Measurements from ENCODE around the gene PPIF. TPM values are rescaled to one million over a fixed set of nuclear protein-coding genes. Genes with fewer than 3 reads are reported as not detected.

Gene PPIF
- total RNA-seq, 1 experiment from 2014 or later: 133 TPM

DNA sequence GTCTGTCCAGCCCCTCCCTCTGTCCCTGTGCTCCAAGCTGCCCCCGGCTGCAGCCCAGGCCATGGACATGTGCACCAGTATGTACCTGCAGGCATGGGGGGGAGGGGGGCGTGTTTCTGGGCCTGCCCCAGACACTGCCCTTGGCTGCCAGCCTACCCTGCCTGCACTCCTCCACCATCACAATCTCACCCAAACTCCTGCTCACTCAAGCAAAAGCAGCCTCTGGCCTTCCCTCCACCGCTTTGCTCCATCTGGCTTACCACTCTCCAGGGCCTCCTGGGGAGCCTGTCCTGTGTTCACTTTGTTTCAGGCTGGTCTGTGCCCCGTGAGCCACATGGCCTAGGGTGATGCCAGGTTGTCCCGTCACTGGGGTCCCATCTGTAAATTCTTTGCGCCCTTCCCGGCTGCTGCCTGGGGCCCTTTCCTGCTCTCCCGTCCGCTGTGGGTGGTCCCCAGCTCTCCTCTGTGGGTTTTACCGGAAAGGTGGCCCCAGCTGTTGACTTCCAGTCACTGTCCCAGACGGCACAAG lies 33.3 kb upstream of the PPIF start:
- H3K9me3 ChIP-seq: no peaks in the 10 kb centered on the region
- POLR2A ChIA-PET: no interaction called here
- peak overlapping the region; percentile 55 for H3K27ac Mint-ChIP-seq (ENCODE audit: unreplicated experiment)
- no peaks in the 10 kb centered on the region for H3K9me3 Mint-ChIP-seq (ENCODE audit: unreplicated experiment)
- no peaks in the 10 kb centered on the region for H3K27me3 ChIP-seq (replicated peaks; ENCODE audit: control insufficient read depth, insufficient read depth, low read length)
- no peak for TF ChIP-seq CTCF (IDR thresholded peaks at IDR 0.05; ENCODE audit: insufficient read depth in 1 of 2, low read depth in 1 of 2, low read length in 1 of 2, severe bottlenecking in 1 of 2, unreplicated experiment in 1 of 2)
- H3K4me3 Mint-ChIP-seq (ENCODE audit: unreplicated experiment): no peak overlapping the region
- H3K4me1 ChIP-seq: no peaks in the 10 kb centered on the region
- no peaks in the 10 kb centered on the region for H3K4me1 Mint-ChIP-seq (ENCODE audit: low read depth, unreplicated experiment)
- no peak overlapping the region for H3K4me3 ChIP-seq (ENCODE audit: low read depth, low read length)
- no peak for DNase-seq
- CTCF ChIA-PET: no interaction called here
- H3K36me3 ChIP-seq (ENCODE audit: control insufficient read depth, insufficient read depth, low read length): peaks cover 6% of the 10 kb centered on the region
- no peaks in the 10 kb centered on the region for H3K27me3 Mint-ChIP-seq (ENCODE audit: insufficient read depth, unreplicated experiment)
- peaks cover 61% of the 10 kb centered on the region for H3K36me3 Mint-ChIP-seq (ENCODE audit: insufficient read depth, unreplicated experiment)
- no TSS peak for BruUV-seq (replicated peaks)
- intact Hi-C loops (cut with micrococcal nuclease; ENCODE audit: unreplicated experiment): no loop called here

DNA sequence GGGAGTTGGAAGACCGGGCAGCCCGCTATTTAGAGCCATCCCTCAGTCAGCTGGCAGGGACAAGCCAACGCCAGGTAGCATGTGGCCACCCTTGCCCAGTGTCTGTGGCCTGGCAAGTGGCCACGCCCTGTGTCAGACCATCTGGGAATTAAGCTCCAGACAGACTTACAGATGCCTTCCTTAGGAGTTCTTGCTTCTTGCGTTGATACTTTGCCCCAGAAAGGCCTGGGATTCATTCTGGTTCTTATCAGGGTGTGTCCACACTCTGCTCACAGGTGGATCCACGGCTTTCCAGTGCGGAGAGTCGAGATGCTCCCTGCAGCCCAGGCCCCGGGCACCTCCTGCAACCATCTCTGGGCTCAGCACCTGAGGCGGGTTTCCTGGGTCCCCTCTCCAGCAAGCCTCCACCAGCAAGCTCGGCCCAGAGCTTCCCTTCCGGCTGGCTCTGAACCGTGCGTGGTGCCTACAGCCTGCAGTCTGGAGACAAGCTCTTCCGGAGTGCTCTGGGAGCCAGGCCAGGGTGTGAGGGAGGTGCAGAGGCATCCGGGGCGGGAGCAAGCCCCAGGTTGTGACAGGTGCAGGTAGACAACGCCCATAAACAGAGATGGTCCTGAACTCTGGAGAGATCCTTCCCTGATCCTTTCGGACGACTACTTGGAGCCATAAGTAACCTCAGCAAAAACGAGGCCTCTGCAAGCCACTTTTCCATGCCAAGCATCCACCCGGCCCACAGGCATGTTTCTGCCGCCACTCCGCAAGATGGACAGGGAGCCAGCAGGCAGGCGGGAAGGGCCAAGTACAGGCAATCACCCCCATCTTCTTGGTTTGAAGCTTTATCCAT lies 32.3 kb upstream of the PPIF start:
- no peaks in the 10 kb centered on the region for H3K4me1 ChIP-seq
- Mint-ChIP-seq H3K4me3 (ENCODE audit: unreplicated experiment) (no peak overlapping the region), H3K27me3 (ENCODE audit: insufficient read depth, unreplicated experiment) (no peaks in the 10 kb centered on the region), H3K4me1 (ENCODE audit: low read depth, unreplicated experiment) (no peaks in the 10 kb centered on the region), H3K9me3 (ENCODE audit: unreplicated experiment) (no peaks in the 10 kb centered on the region), H3K36me3 (ENCODE audit: insufficient read depth, unreplicated experiment) (peaks cover 54% of the 10 kb centered on the region), H3K27ac (ENCODE audit: unreplicated experiment) (no peak overlapping the region)
- intact Hi-C loops (cut with micrococcal nuclease; ENCODE audit: unreplicated experiment): no loop called here
- no peaks in the 10 kb centered on the region for H3K9me3 ChIP-seq
- H3K4me3 ChIP-seq (ENCODE audit: low read depth, low read length): no peak overlapping the region
- DNase-seq: no peak
- H3K27me3 ChIP-seq (replicated peaks; ENCODE audit: control insufficient read depth, insufficient read depth, low read length): no peaks in the 10 kb centered on the region
- no TSS peak for BruUV-seq (replicated peaks)
- no peak for TF ChIP-seq CTCF (IDR thresholded peaks at IDR 0.05; ENCODE audit: insufficient read depth in 1 of 2, low read depth in 1 of 2, low read length in 1 of 2, severe bottlenecking in 1 of 2, unreplicated experiment in 1 of 2)
- peaks cover 4% of the 10 kb centered on the region for H3K36me3 ChIP-seq (ENCODE audit: control insufficient read depth, insufficient read depth, low read length)
- POLR2A ChIA-PET: no interaction called here
- CTCF ChIA-PET: no interaction called here

- BruUV-seq (replicated peaks): no TSS peak
- no peak overlapping the region for H3K27ac Mint-ChIP-seq (ENCODE audit: unreplicated experiment)
- ChIA-PET POLR2A (no interaction called here), CTCF (no interaction called here)
- H3K9me3 Mint-ChIP-seq (ENCODE audit: unreplicated experiment): no peaks in the 10 kb centered on the region
- Histone ChIP-seq H3K4me1 (no peaks in the 10 kb centered on the region), H3K9me3 (no peaks in the 10 kb centered on the region), H3K4me3 (ENCODE audit: low read depth, low read length) (no peak overlapping the region), H3K27me3 (replicated peaks; ENCODE audit: control insufficient read depth, insufficient read depth, low read length) (no peaks in the 10 kb centered on the region), H3K36me3 (ENCODE audit: control insufficient read depth, insufficient read depth, low read length) (peaks cover 4% of the 10 kb centered on the region)
- H3K36me3 Mint-ChIP-seq (ENCODE audit: insufficient read depth, unreplicated experiment): peaks cover 51% of the 10 kb centered on the region
- no peak for TF ChIP-seq CTCF (IDR thresholded peaks at IDR 0.05; ENCODE audit: insufficient read depth in 1 of 2, low read depth in 1 of 2, low read length in 1 of 2, severe bottlenecking in 1 of 2, unreplicated experiment in 1 of 2)
- DNase-seq: no peak
- H3K4me3 Mint-ChIP-seq (ENCODE audit: unreplicated experiment): no peak overlapping the region
- no peaks in the 10 kb centered on the region for H3K27me3 Mint-ChIP-seq (ENCODE audit: insufficient read depth, unreplicated experiment)
- intact Hi-C loops (cut with micrococcal nuclease; ENCODE audit: unreplicated experiment): no loop called here
- no peaks in the 10 kb centered on the region for H3K4me1 Mint-ChIP-seq (ENCODE audit: low read depth, unreplicated experiment)
Measured at GRCh38 chr10:79315602-79315920, 31.7 kb upstream of the PPIF start.
